Stimulated activated CD8-positive, alpha-beta memory T cell treated with anti-CD3 and anti-CD28 coated beads, Interleukin-12 subunit alpha, Interleukin-12 subunit beta, amount 100 ng/mL, for 1 hour (primary cell): ENCODE results near the gene GCDH.
A peak's percentile ranks its signal among the peaks of the same experiment; 100 is the strongest.
"Not testable (repeated sequence)": the region's sequence is repeated elsewhere in the genome, so short reads cannot be mapped to it uniquely, and the experiment has no call there.

Experiments used
- DNase-seq: peaks from one replicate; pipeline ENCODE4 v3.0.0-alpha.2; 2020; ENCODE audit warnings: low read depth

Gene GCDH

DNA sequence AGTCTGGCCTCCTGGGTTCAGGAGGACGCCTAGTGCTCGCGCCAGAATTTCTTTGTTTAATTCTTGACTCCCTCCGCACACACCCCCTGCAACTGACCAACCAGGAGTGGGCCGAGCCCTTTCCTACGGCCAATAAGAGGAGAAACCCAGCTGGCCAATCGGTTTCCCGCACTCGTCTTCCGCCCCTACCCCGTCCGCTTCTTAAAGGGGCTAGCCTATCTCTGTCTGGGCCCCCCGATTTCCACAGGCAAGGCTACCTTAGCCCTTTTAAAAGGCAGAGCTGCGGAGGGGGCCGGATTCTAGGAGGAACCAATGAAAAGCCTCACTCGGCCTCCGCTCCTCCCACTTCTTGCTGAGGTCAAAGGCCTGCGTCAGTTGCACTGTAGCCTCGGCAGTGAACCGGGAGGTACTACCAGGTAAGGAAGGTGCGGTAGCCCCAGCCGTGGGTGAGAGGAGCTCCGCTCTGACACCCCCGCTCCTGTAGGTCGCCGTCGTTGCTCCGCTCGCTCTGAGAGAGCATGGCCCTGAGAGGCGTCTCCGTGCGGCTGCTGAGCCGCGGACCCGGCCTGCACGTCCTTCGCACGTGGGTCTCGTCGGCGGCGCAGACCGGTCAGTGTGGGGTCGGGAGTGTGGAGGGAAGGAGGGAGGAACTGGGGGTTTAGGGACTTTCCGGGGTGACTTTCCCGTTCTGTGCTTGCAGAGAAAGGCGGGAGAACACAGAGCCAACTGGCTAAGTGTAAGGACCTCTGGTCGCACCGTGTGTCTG lies at the start of gene GCDH:
Gene GCDH, plus strand, starts transcription at position 374 of the 766 bp plus-strand sequence. Its CDS starts 145 bp downstream, at position 519.
- peak; percentile 94 for DNase-seq

DNA sequence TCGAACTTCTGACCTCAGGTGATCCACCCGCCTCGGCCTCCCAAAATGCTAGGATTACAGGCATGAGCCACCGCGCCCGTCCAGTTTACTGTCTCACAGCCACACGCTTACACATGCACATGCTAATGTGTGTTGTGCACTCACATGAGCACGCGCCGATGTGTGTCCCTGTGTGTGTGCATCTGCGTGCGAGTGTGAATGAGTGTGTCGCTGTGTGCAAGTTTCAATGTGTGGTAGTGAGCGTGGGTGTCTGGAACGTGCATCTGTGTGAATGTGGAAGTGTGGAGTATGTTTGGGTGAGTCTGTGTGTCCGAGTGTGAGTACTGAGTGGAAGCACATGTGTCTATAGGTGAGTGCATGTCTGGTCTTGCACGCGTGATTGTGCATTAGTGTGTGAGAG lies 48.4 kb upstream of the GCDH start:
- no peak for DNase-seq

DNA sequence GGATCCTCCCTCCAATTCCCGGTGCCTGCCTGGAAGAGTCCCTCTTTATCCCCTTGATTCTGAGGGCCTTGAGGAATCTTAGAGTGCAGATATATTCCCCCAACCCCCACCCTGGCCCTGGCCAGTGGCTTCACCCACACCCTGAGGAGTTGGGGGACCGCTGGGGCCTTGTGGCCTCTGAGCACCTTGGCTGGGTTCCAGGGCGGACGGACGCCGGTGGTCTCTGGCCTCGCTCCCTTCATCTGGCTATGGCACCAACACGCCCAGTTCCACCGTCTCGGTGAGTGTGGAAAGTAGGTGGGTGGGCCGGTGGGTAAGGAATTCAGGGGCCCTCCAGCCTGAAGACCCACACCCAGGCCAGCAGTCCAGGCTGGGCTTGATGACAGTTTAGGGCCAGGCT lies 47.6 kb upstream of the GCDH start:
- DNase-seq = no peak

DNA sequence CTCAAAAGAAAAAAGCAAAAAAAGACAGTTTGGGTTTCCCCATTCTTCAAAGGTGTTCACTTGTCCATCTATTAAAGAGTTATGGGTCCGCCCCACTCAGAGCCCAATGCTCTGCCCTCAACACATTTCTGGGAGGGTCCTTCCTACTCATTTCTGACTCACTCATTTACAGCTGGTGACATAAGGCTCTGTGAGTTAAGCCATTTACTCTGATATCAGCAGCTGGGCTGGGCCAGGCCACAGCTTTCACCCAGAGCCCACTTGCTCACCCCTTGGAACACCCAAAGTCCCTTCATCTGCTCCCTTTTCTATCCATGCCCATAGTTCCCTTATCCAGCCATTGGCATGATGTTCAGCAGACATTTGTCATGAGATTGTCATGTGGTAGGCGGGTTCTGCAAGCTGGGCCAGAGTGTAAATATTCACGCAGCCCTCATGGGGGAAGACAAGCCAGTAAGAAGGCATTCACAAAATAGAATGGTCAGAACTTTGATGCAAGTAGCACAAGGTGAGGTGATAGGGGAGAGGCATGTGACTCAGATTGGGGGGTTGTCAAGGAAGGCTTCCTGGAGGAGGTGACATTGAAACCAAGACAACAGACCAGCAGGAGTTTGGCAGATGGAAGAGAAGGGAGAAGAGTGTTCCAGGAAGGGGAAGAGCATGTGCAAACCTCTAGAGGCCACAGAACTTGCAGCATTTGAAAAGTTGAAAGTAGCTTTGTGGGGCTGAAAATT lies 46.8 kb upstream of the GCDH start:
- DNase-seq = no peak

DNA sequence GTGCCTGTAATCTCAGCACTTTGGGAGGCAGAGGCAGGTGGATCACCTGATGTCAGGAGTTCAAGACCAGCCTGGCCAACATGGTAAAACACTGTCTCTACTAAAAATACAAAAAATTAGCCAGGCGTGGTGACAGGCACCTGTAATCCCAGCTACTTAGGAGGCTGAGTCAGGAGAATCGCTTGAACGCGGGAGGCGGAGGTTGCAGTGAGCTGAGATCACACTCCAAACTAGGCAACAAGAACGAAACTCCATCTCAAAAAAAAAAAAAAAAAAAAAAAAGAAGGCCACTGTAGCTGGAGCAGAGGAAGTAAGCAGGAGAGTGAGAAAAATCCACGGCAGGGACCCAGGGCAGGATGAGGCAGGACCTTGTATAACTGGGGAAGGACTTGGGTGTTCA lies 44.3 kb upstream of the GCDH start:
- DNase-seq = not testable (repeated sequence)

DNA sequence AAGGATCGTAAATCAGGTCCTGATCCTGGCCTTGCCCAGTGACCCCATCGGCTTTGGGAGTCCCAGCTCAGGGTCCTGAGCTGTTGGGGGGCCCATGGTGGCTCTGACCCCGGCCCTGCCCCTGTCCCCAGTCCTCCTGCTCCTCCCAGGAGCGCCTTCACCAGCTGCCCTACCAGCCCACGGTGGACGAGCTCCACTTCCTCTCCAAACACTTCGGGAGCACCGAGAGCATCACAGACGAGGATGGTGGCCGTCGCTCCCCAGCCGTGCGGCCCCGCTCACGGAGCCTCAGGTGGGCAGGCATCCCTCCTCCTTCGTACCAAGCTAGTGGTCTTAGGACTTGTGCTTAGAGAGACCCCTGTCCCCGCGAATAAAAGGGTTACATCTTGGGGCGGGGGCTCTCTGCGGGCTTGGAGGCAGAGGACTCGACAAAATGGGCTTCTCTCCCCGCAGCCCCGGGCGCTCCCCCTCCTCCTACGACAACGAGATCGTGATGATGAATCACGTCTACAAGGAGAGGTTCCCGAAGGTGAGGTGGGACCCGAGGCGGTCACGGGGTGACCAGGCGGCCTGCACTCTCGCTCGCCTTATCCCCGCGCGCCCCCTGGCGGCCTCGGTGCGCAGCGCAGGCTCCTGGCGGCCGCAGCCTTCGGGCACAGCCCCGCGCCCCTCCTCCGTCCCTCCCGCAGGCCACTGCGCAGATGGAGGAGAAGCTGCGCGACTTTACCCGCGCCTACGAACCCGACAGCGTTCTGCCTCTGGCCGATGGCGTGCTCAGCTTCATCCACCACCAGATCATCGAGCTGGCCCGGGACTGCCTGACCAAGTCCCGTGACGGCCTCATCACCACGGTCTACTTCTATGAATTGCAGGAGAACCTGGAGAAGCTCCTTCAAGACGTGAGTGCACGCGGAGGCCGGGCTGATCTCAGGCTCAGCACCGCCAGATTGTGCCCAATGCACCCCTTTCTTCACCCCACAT lies 43.5 kb upstream of the GCDH start:
- peak; percentile 71 for DNase-seq

DNA sequence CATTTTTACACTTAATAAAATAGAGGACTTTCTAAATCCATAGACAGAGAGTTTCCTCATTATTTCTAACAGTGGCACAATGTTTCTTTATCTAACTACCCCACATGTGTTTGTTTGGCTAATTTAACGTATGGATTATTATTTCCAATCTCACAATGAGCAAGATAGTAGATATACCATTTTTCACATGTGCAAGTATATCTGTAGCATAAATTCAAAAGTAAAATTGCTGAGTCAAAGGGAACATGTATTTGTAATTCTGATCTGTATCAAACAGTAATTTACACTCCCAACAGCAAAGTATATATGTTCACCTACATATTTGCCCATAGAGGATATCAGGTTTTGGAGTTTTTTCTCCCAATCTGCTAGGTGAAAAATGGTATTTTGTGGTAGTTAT lies 34.3 kb upstream of the GCDH start:
- no peak for DNase-seq

DNA sequence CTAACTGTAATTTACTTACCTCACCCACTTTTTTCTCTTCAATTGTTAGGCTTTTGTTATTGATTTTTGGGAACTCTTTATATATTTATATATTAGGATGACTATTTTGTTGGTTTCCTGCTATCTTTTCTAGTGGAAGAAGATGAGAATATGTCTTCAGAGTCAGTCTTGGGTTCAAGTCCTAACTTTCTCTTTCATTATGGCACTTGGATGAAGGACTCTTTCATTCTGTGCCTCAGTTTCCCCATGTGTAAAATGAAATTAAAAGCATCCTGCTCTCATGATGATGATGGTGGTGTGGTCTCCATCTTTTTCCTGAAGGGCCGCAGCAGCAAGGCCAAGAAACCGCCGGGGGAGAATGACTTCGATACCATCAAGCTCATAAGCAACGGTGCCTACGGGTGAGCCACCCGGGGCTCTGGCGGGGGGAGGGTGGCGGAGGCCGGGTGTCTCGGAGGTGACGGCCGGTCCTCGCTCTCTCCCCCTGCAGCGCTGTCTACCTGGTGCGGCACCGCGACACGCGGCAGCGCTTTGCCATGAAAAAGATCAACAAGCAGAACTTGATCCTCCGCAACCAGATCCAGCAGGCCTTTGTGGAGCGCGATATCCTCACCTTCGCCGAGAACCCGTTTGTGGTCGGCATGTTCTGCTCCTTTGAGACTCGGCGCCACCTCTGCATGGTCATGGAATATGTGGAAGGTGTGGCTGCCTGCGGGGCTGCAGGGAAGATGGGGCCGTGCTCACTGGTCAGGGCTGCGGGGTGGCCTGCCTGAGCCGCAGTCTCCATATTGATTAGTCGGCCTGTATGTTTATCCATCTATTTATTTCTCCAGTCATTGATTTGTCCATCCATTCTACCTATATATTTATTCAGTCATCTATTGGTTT lies 32.7 kb upstream of the GCDH start:
- no peak for DNase-seq

DNA sequence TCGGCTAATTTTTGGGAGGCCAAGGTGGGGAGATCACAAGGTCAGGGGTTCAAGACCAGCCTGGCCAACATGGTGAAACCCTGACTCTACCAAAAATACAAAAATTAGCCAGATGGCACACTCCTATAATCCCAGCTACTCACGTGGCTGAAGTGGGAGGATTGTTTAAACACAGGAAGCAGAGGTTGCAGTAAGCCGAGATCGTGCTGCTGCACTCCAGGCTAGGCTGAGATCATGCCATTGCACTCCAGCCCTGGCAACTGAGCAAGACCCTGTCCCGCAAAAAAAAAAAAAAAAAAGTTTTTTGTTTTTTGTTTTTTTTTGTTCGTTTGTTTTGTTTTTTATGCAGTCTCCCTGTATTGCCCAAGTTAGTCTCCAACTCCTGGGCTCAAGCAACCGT lies 31.4 kb upstream of the GCDH start:
- no peak for DNase-seq

DNA sequence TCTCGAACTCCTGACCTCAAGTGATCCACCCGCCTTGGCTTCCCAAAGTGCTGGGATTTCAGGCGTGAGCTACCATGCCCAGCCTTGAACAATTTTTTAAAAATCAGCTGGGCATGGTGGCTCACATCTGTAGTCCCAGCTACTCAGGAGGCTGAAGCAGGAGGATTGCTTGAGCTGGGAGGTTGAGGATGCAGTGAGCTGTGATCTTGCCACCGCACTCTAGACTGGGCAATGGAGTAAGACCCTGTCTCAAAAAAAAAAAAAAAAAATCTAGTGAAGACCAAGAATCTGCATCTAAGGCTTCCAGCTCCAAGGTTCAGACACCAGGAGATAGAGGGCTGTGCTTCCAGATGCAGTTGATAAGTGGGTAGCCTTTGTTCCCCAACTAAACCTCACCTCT lies 26.8 kb upstream of the GCDH start:
- DNase-seq = no peak

DNA sequence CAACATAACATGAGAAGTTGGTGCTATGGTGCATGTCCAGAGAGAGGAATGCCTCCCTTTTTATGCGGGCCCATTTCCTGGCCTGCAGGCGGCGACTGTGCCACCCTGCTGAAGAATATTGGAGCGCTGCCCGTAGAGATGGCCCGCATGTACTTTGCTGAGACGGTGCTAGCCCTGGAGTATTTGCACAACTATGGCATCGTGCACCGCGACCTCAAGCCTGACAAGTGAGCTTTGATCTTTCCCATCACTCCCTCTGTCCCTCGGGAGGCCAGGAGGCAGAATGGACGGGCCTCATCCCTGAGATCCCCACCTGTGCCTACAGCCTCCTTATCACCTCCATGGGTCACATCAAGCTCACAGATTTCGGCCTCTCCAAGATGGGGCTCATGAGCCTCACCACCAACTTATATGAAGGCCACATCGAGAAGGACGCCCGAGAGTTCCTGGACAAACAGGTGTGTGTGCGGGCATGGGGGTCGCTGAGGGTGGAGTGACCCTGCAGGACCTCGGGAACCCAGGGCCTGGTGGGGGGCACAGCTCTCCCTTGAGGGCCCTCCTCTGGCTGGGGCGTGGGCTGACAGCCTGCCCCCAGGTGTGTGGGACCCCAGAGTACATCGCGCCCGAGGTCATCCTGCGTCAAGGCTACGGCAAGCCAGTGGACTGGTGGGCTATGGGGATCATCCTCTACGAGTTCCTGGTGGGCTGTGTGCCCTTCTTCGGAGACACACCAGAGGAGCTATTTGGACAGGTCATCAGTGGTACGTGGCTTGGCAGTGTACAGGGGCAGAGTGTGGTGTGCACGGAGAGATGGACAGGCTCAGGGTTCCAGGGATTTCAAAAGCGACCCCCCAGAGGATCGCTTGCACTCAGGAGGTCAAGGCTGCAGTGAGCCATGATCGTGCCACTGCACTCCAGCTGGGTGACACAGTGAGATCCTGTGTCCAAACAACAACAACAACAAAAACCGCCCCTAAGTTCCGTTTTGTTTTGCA lies 25.9 kb upstream of the GCDH start:
- no peak for DNase-seq

DNA sequence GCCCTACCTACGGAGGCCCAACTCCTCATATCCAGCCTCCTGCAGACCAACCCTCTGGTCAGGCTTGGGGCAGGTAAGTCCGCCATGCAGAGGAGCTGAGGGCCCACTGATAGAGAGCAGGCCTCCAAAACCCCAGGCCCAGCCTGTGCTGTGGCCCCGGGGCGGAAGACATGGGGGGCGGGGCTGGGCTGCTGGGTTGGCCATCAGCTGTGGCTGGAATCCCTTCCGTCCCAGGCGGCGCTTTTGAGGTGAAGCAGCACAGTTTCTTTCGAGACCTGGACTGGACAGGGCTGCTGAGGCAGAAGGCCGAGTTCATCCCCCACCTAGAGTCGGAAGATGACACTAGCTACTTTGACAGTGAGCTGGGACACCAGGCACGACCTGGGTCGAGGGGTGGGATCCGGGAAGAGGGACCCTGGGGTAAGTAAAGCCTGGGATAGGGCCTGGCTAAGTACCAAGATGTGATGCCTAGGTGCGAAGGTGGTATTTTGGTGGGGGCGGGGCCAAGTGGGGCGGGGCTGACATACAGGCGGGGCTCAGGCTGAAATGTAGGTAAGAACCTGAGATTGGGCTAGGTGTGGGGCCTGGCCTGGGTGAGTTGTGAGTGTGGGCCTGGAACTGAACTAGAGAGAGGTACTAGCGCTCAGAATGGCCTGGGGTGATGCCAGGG lies 25.1 kb upstream of the GCDH start:
- DNase-seq = no peak

DNA sequence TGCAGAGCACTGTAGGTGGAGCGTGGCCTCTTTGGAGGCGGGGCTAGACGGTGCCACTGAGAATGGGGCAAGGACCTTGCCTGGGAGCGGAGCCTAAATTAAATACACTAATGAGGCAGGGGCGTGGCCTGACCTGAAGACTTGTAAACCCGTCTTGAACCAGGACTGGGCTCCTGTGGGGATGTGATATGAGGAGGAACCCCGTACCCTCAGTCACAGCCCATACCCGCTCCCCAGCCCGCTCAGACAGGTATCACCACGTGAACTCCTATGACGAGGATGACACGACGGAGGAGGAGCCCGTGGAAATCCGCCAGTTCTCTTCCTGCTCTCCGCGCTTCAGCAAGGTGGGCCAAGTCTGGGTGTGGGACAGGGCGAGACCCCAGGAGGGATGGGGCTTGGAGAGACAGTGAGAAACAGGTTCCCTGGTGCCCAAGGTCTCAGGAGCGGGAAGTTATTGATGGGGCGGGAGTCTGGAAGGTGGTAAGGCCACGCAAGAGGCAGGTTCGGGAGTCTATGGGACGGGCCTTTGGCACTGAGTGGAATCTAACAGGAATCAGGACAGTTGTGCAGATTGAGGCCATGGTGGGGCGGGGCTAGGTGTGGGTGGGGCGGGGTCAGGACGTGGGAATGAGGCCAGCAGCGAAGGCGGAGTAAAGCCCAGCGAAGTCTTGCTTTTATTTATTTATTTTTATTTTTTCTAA lies 24.4 kb upstream of the GCDH start:
- DNase-seq = no peak

DNA sequence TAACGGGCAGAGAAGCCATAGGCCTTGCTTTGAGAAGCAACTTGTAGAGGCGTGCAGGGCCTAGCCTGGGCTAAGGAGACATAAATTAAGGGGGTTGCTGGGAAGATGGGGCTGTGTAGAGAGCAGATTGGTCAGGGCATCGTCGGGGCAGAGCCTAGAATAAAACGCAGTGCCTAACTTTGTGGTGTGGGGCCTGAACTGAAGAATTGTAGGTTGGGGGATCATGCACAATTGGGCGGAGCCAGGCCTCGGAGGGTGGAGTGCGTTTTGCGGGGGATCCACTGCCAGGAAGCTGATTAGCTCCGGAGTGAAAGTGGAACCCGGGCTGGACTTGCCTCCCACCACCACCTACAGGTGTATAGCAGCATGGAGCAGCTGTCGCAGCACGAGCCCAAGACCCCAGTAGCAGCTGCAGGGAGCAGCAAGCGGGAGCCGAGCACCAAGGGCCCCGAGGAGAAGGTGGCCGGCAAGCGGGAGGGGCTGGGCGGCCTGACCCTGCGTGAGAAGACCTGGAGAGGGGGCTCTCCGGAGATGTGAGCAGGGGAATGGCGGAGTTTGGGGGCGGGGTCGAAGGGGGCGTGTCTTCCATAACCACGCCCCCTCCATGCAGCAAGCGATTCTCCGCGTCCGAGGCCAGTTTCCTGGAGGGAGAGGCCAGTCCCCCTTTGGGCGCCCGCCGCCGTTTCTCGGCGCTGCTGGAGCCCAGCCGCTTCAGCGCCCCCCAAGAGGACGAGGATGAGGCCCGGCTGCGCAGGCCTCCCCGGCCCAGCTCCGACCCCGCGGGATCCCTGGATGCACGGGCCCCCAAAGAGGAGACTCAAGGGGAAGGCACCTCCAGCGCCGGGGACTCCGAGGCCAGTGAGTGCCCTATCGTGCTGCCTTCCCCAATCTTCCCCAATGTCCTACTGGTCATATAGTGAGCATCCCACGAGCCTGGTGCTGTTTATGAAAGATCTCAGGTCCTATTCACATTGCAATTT lies 23.6 kb upstream of the GCDH start:
- peak; percentile 52 for DNase-seq

DNA sequence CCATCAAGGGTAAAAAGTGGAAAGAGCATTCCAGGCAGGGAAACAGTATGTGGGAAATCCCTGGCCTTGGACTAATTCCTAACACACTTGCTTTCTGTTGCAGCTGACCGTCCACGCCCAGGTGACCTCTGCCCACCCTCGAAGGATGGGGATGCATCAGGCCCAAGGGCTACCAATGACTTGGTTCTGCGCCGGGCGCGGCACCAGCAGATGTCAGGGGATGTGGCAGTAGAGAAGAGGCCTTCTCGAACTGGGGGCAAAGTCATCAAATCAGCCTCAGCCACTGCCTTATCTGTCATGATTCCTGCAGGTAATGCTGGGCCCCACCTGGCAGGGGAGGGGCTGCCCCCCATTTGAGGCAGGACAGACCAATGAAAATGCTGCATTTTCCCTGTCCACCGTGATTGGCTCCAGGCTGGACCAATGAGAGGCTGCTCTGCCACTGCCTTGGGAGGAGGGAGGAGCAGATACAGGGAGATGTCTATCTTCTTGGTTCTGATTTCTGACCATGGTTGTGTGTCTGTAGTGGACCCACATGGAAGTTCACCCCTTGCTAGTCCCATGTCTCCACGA lies 22.3 kb upstream of the GCDH start:
- no peak for DNase-seq

DNA sequence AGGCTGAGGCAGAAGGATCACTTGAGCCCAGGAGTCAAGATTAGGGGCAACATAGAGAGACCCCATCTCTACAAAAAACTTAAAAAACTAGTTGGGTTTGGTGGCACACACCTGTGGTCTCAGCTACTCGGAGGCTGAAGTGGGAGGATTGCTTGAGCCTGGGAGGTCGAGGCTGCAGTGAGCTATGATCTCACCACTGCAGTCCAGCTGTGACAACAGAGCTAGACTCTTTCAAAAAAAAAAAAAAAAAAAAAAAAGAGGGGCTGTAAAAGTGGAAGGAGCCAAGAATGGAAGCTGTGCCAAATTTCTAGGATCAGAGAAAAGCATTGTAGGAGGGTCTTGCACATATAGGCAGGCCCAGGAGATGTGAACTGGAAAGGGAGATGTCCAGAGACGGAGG lies 19.3 kb upstream of the GCDH start:
- no peak for DNase-seq

DNA sequence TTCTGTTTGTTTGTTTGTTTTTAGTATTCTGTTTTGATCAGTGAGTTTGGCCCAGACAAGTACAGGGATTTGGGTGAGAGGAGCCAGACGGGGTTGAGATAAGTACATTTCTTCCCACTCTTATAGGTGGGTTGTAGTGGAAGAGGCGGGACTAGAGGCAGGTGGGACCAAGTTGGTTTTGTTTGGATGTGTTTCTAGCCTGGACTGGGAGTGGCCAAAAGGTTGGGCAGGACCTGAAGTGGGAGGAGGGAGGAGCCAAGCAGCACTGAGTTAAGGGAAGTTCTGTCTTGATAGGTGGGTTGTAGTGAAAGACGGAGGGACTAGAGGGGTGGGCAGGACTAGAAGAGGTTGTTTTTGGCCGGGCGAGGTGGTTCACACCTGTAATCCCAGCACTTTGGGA lies 18.7 kb upstream of the GCDH start:
- DNase-seq = no peak
